GM23248 (cell line): ENCODE results near the gene YBX1. TPM values are rescaled to one million over a fixed set of nuclear protein-coding genes. Genes with fewer than 3 reads are reported as not detected.

Experiments
- DNase-seq: peaks from one replicate; pipeline ENCODE4 v3.0.0-alpha.2; 2015
- H2AFZ ChIP-seq: fragments of 200-600 bp; sonication (generic); 2 replicates; pipeline ENCODE4 v1.6.1; 2016; ENCODE audit warnings: antibody characterized with exemption
- H3F3A ChIP-seq: fragments of 200-600 bp; sonication (generic); 2 replicates; pipeline ENCODE4 v1.6.1; 2016; ENCODE audit warnings: mild to moderate bottlenecking, antibody characterized with exemption, mixed run types; ENCODE audit not compliant: insufficient read depth
- H3K27ac ChIP-seq: fragments of 200-600 bp; sonication (generic); 2 replicates; pipeline ENCODE4 v1.5.1; 2016; ENCODE audit warnings: mild to moderate bottlenecking
- H3K27me3 ChIP-seq: fragments of 200-600 bp; sonication (generic); replicated peaks from 2 replicates; pipeline ENCODE4 v1.6.1; 2016; ENCODE audit warnings: mild to moderate bottlenecking; ENCODE audit not compliant: insufficient read depth
- H3K36me3 ChIP-seq: fragments of 200-600 bp; sonication (generic); 2 replicates; pipeline ENCODE4 v1.6.1; 2016; ENCODE audit warnings: low read depth, mild to moderate bottlenecking
- H3K4me1 ChIP-seq: fragments of 200-600 bp; sonication (generic); 2 replicates; pipeline ENCODE4 v1.6.1; 2016; ENCODE audit warnings: mild to moderate bottlenecking; ENCODE audit not compliant: insufficient read depth
- H3K4me2 ChIP-seq: fragments of 200-600 bp; sonication (generic); one replicate; pipeline ENCODE4 v1.6.1; 2016; ENCODE audit warnings: mild to moderate bottlenecking; ENCODE audit not compliant: unreplicated experiment
- H3K4me3 ChIP-seq: fragments of 200-600 bp; sonication (generic); 2 replicates; pipeline ENCODE4 v1.5.1; 2016; ENCODE audit warnings: mild to moderate bottlenecking
- H3K79me2 ChIP-seq: fragments of 200-600 bp; sonication (generic); 2 replicates; pipeline ENCODE4 v1.6.1; 2016; ENCODE audit warnings: mild to moderate bottlenecking; ENCODE audit not compliant: insufficient read depth
- H3K9ac ChIP-seq: fragments of 200-600 bp; sonication (generic); 2 replicates; pipeline ENCODE4 v1.6.1; 2016; ENCODE audit warnings: mild to moderate bottlenecking
- H3K9me2 ChIP-seq: fragments of 200-600 bp; sonication (generic); 2 replicates; pipeline ENCODE4 v1.6.1; 2016; ENCODE audit warnings: mixed run types, mild to moderate bottlenecking, moderate library complexity; ENCODE audit not compliant: insufficient read depth
- H3K9me3 ChIP-seq: fragments of 200-600 bp; sonication (generic); one replicate; pipeline ENCODE4 v1.6.1; 2017; ENCODE audit warnings: low read depth
- H4K20me1 ChIP-seq: fragments of 200-600 bp; sonication (generic); 2 replicates; pipeline ENCODE4 v1.6.0; 2016; ENCODE audit not compliant: insufficient read depth
- EZH2 ChIP-seq: fragments of 200-600 bp; sonication (generic); IDR thresholded peaks from 2 replicates; pipeline ENCODE4 v1.6.1; 2018; ENCODE audit warnings: antibody characterized with exemption, mild to moderate bottlenecking; ENCODE audit not compliant: insufficient read depth, poor library complexity, severe bottlenecking
- EZH2phosphoT487 ChIP-seq: fragments of 200-600 bp; sonication (generic); IDR thresholded peaks from 2 replicates; pipeline ENCODE4 v1.6.1; 2018; ENCODE audit warnings: antibody characterized with exemption, moderate library complexity, mild to moderate bottlenecking, low read depth; ENCODE audit not compliant: insufficient read depth
- WGBS, 2 experiments: methylation state at CpG; one replicate each; pipeline ENCODE4 v1.1.6; 2015 to 2017; ENCODE audit warnings: low lambda C conversion rate in 2 of 2, low coverage in 1 of 2; ENCODE audit errors: missing lambda C conversion rate in 2 of 2; 5-methylcytosine and 5-hydroxymethylcytosine counted together
- in situ Hi-C: fragments of 300-500 bp; cut with MboI; formaldehyde crosslinking; loops from 2 replicates; pipeline ENCODE4 v1.15.0; 2020
- polyA plus RNA-seq: library from polyadenylated mRNA; unstranded; fragments of >200 nt; fragmentation: Nextera tagmentation; extraction: Ambion mirVana; gene quantifications from 2 replicates; pipeline ENCODE4 v1.2.1, GENCODE V29; 2016
- total RNA-seq: library from RNA; depleted of rRNA; stranded (reverse); fragments of >200 nt; shearing (Covaris generic); gene quantifications from 2 replicates; pipeline ENCODE4 v1.2.3, GENCODE V29; 2014

YBX1 gene
- total and polyA plus RNA-seq, 2 experiments from 2014 or later = 480 to 762 TPM

GRCh38 chr1:42732126-42732680 is 50.0 kb downstream of the YBX1 start:
- Histone ChIP-seq H3K9me2 (no peaks in the 10 kb centered on the region), H2AFZ (no peak overlapping the region), H3K4me3 (no peak overlapping the region), H3K4me1 (no peaks in the 10 kb centered on the region), H3K36me3 (no peaks in the 10 kb centered on the region), H3K9me3 (no peaks in the 10 kb centered on the region), H4K20me1 (no peaks in the 10 kb centered on the region), H3F3A (no peaks in the 10 kb centered on the region), H3K27me3 (no peaks in the 10 kb centered on the region), H3K79me2 (no peaks in the 10 kb centered on the region), H3K27ac (no peak overlapping the region), H3K4me2 (no peak overlapping the region), H3K9ac (no peak overlapping the region)
- DNase-seq = no peak
- in situ Hi-C loops = no loop called here
- TF ChIP-seq EZH2phosphoT487 (no peak), EZH2 (no peak)
- WGBS, 2 experiments = 72 to 77% methylated on average over 10 of the region's 10 CpGs

DNA sequence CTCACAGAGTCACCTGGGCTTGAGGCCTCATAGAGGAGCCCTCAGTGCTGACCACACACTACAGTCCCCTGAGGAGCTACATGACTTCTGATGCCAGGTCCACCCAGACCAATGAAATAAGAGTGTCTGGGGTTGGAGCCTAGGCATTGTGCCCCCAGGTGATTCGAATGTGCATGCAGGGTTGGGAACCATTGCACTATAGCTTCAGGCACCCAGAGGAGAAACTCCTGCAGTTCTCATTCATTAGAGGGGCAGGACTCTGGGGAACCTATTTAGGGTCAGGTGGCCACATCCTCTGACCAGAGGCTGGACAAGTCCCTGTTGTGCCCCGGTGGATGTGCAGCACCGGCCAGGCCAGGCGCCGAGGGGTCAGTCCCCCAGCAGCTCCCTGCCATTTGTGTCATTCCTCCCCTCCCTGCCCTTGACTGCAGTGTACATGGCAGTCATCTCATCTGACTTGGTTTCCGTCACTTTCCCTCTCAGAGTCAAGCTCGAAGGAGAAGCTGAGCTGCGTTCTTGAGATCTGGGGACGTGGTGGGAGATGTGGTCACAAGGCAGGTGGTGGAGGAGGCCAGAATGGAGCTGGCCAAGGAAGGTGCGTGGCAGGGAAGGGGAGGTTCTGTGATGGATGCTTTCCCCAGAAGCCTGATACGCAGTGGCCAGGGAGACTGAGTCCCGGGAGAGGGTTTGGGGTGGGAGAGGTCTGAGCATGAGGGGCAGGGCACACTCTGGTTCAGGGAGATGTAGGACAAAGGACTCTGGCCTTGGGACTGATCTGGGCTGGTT is 51.4 kb downstream of the YBX1 start:
- no peak overlapping the region for H3K4me2 ChIP-seq
- DNase-seq = no peak

DNA sequence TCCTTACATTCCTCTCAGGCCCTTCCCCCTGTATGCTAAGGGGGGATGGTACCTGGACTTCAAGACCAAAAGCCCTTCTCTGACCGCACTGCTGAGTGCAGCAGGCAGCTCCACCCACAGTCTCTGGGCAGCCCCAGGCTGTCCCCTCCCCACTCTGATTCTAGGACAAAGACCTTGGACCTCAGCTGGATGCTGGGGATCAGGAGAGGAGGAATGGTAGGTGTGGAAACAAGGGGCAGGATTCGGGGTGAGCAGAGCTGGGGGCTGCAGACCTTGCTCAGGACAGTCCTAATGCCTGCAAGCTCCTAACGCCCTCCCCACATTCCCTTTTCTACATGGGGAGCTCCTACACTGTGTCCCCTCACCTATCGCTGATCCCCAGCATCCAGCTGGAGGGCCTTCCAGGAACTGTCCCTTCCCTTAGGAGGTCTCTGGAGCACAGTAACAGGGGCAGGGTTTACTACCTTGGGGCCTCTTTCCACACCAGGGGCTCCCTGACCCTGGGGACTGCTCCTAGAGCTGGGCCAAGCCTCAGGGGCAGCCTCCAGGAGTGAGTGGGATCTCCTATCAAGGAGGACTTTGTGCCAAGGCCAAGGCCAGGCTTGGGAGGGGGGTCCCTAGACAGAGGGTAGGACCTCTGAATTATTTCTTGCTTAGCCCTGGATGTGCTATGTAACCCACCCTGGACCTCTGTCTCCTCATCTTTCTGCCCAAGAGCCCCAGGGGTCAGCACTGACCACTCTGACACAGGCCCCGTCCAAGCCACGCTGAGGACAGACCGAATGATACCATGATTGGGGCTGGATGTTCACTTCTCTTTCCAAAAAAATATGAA is 52.2 kb downstream of the YBX1 start:
- Histone ChIP-seq H2AFZ (no peak overlapping the region), H3K9me2 (no peaks in the 10 kb centered on the region), H3K79me2 (no peaks in the 10 kb centered on the region), H3K4me3 (no peak overlapping the region), H3K4me1 (no peaks in the 10 kb centered on the region), H3K27me3 (no peaks in the 10 kb centered on the region), H3K27ac (no peak overlapping the region), H3F3A (no peaks in the 10 kb centered on the region), H3K9me3 (no peaks in the 10 kb centered on the region), H3K36me3 (no peaks in the 10 kb centered on the region), H4K20me1 (no peaks in the 10 kb centered on the region), H3K9ac (no peak overlapping the region), H3K4me2 (no peak overlapping the region)
- WGBS, 2 experiments = 82% methylated on average over 7 of the region's 7 CpGs
- no peak for DNase-seq
- in situ Hi-C loops = no loop called here
- TF ChIP-seq EZH2phosphoT487 = no peak
- no peak for TF ChIP-seq EZH2

More for the DNA sequence above, 51.4 kb downstream of the YBX1 start:
- H3K9ac ChIP-seq = no peak overlapping the region
- no peaks in the 10 kb centered on the region for H4K20me1 ChIP-seq
- no peak overlapping the region for H3K27ac ChIP-seq
- 83 to 89% methylated on average over 12 of the region's 12 CpGs for WGBS, 2 experiments
- no peaks in the 10 kb centered on the region for H3K4me1 ChIP-seq
- H3K79me2 ChIP-seq = no peaks in the 10 kb centered on the region
- no peaks in the 10 kb centered on the region for H3K27me3 ChIP-seq
- no peaks in the 10 kb centered on the region for H3K9me3 ChIP-seq
- H3F3A ChIP-seq = no peaks in the 10 kb centered on the region
- no peak overlapping the region for H3K4me3 ChIP-seq
- no peaks in the 10 kb centered on the region for H3K36me3 ChIP-seq
- no peak overlapping the region for H2AFZ ChIP-seq
- TF ChIP-seq EZH2phosphoT487 (no peak), EZH2 (no peak)
- H3K9me2 ChIP-seq = no peaks in the 10 kb centered on the region
- in situ Hi-C loops = no loop called here

DNA sequence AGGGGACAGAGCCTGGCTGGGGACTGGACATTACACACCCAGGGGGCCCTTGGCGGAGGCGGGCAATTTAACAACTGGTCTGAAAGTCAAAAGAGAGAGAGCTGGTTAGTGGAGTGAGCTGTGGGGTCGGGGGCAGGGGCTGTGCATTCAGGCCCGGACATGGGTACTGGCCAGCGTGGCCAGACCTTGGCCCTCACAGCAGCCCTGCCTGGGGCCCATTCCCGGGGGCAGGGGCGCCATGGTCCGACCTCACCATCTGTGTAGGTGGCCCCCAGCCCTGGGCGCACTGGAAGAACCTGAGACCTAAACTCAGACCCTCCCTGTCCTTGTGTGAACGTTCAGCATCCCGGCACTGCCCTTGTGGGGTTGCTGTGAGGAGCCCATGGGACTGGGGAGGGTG is 52.8 kb downstream of the YBX1 start:
- in situ Hi-C loops = no loop called here

More for the DNA sequence above, 52.8 kb downstream of the YBX1 start:
- Histone ChIP-seq H3K4me2 (no peak overlapping the region), H3K9me2 (no peaks in the 10 kb centered on the region), H3K4me1 (no peaks in the 10 kb centered on the region), H3K9ac (no peak overlapping the region), H3K9me3 (no peaks in the 10 kb centered on the region), H4K20me1 (no peaks in the 10 kb centered on the region), H3K27ac (no peak overlapping the region), H3K36me3 (no peaks in the 10 kb centered on the region), H3K79me2 (no peaks in the 10 kb centered on the region), H3K4me3 (no peak overlapping the region), H3F3A (no peaks in the 10 kb centered on the region), H2AFZ (no peak overlapping the region), H3K27me3 (no peaks in the 10 kb centered on the region)
- TF ChIP-seq EZH2phosphoT487 (no peak), EZH2 (no peak)
- 77 to 80% methylated on average over 11 of the region's 11 CpGs for WGBS, 2 experiments
- no peak for DNase-seq
